Neural progenitor cell (in vitro differentiated cells): ENCODE data around the gene INKA1.
"Not testable (repeated sequence)": the region's sequence is repeated elsewhere in the genome, so short reads cannot be mapped to it uniquely, and the experiment has no call there.

ENCODE experiments used
- CTCF ChIP-seq: fragments of 200-600 bp; sonication (generic); IDR thresholded peaks from 2 replicates; pipeline ENCODE4 v1.5.1; 2017; ENCODE audit warnings: antibody characterized with exemption, mild to moderate bottlenecking
- EZH2 ChIP-seq: fragments of 200-600 bp; sonication (generic); IDR thresholded peaks from 2 replicates; pipeline ENCODE4 v1.6.1; 2017; ENCODE audit warnings: antibody characterized with exemption, mild to moderate bottlenecking, moderate library complexity
- EZH2phosphoT487 ChIP-seq: fragments of 200-600 bp; sonication (generic); IDR thresholded peaks from 2 replicates; pipeline ENCODE4 v1.6.1; 2017; ENCODE audit warnings: antibody characterized with exemption

- not testable (repeated sequence) for TF ChIP-seq CTCF, EZH2, EZH2phosphoT487
Measured at GRCh38 chr3:49823131-49823530, 20.1 kb downstream of the INKA1 start.
